HCT116 (cell line): Measurements from ENCODE around the gene LGR6.

Experiments
- CBX3 ChIP-seq: IDR thresholded peaks from 2 replicates; pipeline ENCODE4 v1.6.1; 2012; ENCODE audit warnings: low read depth
- EGR1 ChIP-seq: IDR thresholded peaks from 2 replicates; pipeline ENCODE4 v1.6.1; 2012; ENCODE audit warnings: low read depth
- ELF1 ChIP-seq: IDR thresholded peaks from 2 replicates; pipeline ENCODE4 v1.6.1; 2012; ENCODE audit warnings: low read depth, borderline replicate concordance
- EZH2 ChIP-seq: fragments of 200-600 bp; sonication (generic); IDR thresholded peaks from 2 replicates; pipeline ENCODE4 v1.6.1; 2017; ENCODE audit warnings: antibody characterized with exemption, mixed run types
- EZH2phosphoT487 ChIP-seq: fragments of 200-600 bp; IDR thresholded peaks from 2 replicates; pipeline ENCODE4 v1.6.1; 2018; ENCODE audit warnings: antibody characterized with exemption, borderline replicate concordance
- FOSL1 ChIP-seq: IDR thresholded peaks from 2 replicates; pipeline ENCODE4 v1.6.1; 2012; ENCODE audit warnings: low read depth
- POLR2A ChIP-seq: IDR thresholded peaks from 2 replicates; pipeline ENCODE4 v1.7.0; 2011; ENCODE audit warnings: borderline replicate concordance; ENCODE audit not compliant: insufficient read depth, insufficient read length; ENCODE audit errors: extremely low read depth
- POLR2AphosphoS5 ChIP-seq: IDR thresholded peaks from 2 replicates; pipeline ENCODE4 v1.6.1; 2011; ENCODE audit warnings: mild to moderate bottlenecking, low read depth, low read length, moderate library complexity
- RAD21 ChIP-seq: IDR thresholded peaks from 2 replicates; pipeline ENCODE4 v1.6.1; 2012; ENCODE audit warnings: low read depth, mild to moderate bottlenecking
- SP1 ChIP-seq: IDR thresholded peaks from 2 replicates; pipeline ENCODE4 v1.6.1; 2012; ENCODE audit warnings: low read depth
- TF ChIP-seq, protein P1 (sequence below), 3 experiments: fragments of 200-600 bp in 1 of 3; sonication (generic) in 1 of 3; IDR thresholded peaks in 2 of 3; conservative IDR thresholded peaks in 1 of 3; 2 replicates each; pipeline ENCODE4 v1.5.1; 2012 to 2017; ENCODE audit warnings: low read depth in 2 of 3, low read length in 2 of 3, antibody characterized with exemption in 1 of 3, borderline replicate concordance in 1 of 3, control low read depth in 1 of 3, mild to moderate bottlenecking in 1 of 3, mixed read lengths in 1 of 3, mixed run types in 1 of 3, moderate library complexity in 1 of 3; ENCODE audit not compliant: insufficient read depth in 1 of 3
- TF ChIP-seq, protein P2 (sequence below): IDR thresholded peaks from 2 replicates; pipeline ENCODE4 v1.6.1; 2011; ENCODE audit warnings: mild to moderate bottlenecking, low read length, moderate library complexity; ENCODE audit not compliant: insufficient replicate concordance; ENCODE audit errors: extremely low read depth
- TF ChIP-seq, protein P3 (sequence below): IDR thresholded peaks from 2 replicates; pipeline ENCODE4 v1.6.1; 2012; ENCODE audit warnings: low read depth
- TF ChIP-seq, protein P4 (sequence below): IDR thresholded peaks from 2 replicates; pipeline ENCODE4 v1.6.1; 2012

DNA sequence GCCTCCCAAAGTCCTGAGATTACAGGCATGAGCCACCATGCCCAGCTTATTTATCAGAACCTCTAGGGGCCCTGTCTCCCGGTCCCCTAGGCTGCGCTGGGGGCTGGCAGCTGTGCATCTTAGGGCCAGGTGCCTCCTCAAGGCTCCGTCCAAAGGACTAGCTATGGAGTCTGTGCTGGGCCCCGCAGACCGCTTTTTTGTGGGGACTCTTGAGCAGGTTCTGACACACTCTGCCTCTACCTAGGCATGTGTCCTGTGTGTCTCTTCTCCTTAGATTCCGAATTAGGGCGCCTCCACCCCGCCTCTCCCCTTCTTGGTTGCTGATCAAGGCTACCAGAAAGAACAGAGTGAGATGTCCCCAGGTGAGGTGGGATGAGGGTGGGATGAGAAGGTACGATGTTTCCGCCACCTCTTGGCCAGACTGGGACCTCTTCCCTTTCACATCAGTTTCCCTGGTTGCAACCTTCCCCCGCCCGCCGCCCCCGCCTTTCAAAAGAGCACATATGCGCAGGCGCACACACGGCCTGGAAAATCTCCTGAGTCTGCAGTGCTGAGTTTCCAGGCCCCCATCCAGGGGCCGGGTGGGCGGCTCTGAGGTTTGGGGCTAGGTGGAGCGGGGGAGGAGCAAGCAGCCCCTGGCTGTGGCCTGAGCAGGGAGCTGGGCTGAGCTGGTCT, 28.2 kb upstream of the LGR6 start:
- TF ChIP-seq EGR1 (no peak), ELF1 (no peak), FOSL1 (no peak), POLR2AphosphoS5 (no peak), POLR2A (no peak), EZH2 (no peak), SP1 (no peak), CBX3 (no peak), RAD21 (no peak), EZH2phosphoT487 (no peak)
- TF ChIP-seq, protein P1, sequence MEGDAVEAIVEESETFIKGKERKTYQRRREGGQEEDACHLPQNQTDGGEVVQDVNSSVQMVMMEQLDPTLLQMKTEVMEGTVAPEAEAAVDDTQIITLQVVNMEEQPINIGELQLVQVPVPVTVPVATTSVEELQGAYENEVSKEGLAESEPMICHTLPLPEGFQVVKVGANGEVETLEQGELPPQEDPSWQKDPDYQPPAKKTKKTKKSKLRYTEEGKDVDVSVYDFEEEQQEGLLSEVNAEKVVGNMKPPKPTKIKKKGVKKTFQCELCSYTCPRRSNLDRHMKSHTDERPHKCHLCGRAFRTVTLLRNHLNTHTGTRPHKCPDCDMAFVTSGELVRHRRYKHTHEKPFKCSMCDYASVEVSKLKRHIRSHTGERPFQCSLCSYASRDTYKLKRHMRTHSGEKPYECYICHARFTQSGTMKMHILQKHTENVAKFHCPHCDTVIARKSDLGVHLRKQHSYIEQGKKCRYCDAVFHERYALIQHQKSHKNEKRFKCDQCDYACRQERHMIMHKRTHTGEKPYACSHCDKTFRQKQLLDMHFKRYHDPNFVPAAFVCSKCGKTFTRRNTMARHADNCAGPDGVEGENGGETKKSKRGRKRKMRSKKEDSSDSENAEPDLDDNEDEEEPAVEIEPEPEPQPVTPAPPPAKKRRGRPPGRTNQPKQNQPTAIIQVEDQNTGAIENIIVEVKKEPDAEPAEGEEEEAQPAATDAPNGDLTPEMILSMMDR (IDR thresholded peaks at IDR 0.05 in 2 of 3, conservative IDR thresholded peaks at IDR 0.05 in 1 of 3; ENCODE audit: borderline replicate concordance in 1 of 3, insufficient read depth in 1 of 3, low read depth in 2 of 3, low read length in 2 of 3), result no peak
- TF ChIP-seq, protein P2, sequence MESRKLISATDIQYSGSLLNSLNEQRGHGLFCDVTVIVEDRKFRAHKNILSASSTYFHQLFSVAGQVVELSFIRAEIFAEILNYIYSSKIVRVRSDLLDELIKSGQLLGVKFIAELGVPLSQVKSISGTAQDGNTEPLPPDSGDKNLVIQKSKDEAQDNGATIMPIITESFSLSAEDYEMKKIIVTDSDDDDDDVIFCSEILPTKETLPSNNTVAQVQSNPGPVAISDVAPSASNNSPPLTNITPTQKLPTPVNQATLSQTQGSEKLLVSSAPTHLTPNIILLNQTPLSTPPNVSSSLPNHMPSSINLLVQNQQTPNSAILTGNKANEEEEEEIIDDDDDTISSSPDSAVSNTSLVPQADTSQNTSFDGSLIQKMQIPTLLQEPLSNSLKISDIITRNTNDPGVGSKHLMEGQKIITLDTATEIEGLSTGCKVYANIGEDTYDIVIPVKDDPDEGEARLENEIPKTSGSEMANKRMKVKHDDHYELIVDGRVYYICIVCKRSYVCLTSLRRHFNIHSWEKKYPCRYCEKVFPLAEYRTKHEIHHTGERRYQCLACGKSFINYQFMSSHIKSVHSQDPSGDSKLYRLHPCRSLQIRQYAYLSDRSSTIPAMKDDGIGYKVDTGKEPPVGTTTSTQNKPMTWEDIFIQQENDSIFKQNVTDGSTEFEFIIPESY, result no peak
- TF ChIP-seq, protein P3, sequence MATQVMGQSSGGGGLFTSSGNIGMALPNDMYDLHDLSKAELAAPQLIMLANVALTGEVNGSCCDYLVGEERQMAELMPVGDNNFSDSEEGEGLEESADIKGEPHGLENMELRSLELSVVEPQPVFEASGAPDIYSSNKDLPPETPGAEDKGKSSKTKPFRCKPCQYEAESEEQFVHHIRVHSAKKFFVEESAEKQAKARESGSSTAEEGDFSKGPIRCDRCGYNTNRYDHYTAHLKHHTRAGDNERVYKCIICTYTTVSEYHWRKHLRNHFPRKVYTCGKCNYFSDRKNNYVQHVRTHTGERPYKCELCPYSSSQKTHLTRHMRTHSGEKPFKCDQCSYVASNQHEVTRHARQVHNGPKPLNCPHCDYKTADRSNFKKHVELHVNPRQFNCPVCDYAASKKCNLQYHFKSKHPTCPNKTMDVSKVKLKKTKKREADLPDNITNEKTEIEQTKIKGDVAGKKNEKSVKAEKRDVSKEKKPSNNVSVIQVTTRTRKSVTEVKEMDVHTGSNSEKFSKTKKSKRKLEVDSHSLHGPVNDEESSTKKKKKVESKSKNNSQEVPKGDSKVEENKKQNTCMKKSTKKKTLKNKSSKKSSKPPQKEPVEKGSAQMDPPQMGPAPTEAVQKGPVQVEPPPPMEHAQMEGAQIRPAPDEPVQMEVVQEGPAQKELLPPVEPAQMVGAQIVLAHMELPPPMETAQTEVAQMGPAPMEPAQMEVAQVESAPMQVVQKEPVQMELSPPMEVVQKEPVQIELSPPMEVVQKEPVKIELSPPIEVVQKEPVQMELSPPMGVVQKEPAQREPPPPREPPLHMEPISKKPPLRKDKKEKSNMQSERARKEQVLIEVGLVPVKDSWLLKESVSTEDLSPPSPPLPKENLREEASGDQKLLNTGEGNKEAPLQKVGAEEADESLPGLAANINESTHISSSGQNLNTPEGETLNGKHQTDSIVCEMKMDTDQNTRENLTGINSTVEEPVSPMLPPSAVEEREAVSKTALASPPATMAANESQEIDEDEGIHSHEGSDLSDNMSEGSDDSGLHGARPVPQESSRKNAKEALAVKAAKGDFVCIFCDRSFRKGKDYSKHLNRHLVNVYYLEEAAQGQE, result no peak
- TF ChIP-seq, protein P4, sequence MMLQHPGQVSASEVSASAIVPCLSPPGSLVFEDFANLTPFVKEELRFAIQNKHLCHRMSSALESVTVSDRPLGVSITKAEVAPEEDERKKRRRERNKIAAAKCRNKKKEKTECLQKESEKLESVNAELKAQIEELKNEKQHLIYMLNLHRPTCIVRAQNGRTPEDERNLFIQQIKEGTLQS, result no peak
